IMR-90 (cell line): ENCODE data around the gene SERP2. TPM values are rescaled to one million over a fixed set of nuclear protein-coding genes. Genes with fewer than 3 reads are reported as not detected.

Experiments used
- ATAC-seq: fragments of 200-7000 bp; cut with Tn5 transposase; 2 replicates; pipeline ENCODE4 v1.9.1; 2020; ENCODE audit warnings: low read depth, mild to moderate bottlenecking, moderate library complexity
- BruUV-seq: library from RNA; stranded (reverse); fragments of 400-500 nt; replicated peaks from 2 replicates; lab custom pipeline; 2021; lab: Mats Ljungman, UMichigan
- CTCF ChIA-PET: fragments of 300-600 bp; formaldehyde crosslinking; extraction: SDS; loops from one replicate; lab custom pipeline; 2021; ENCODE audit warnings: antibody characterized with exemption; lab: Yijun Ruan, JAX
- POLR2A ChIA-PET: fragments of 300-600 bp; sonication (Branson Sonifier 250); formaldehyde crosslinking; loops from one replicate; lab custom pipeline; 2022; ENCODE audit warnings: antibody characterized with exemption; ENCODE audit not compliant: unreplicated experiment; lab: Charles Lee
- DNase-seq: peaks from one replicate; pipeline ENCODE4 v3.0.0; 2013
- H2AFZ ChIP-seq: replicated peaks from 2 replicates; pipeline ENCODE3; 2013; ENCODE audit warnings: low read length, mild to moderate bottlenecking; ENCODE audit not compliant: poor library complexity
- H2AK5ac ChIP-seq: 2 replicates; pipeline ENCODE4 v1.6.1; 2013; ENCODE audit warnings: low read depth, low read length, inconsistent platforms
- H2AK9ac ChIP-seq: replicated peaks from 2 replicates; pipeline ENCODE3; 2013; ENCODE audit warnings: mild to moderate bottlenecking, low read depth, low read length, moderate library complexity; ENCODE audit not compliant: poor library complexity
- H2BK120ac ChIP-seq: 2 replicates; pipeline ENCODE4 v1.6.1; 2013; ENCODE audit warnings: low read depth, low read length, inconsistent platforms
- H2BK15ac ChIP-seq: 3 replicates; pipeline ENCODE4 v1.6.1; 2013; ENCODE audit warnings: low read depth, low read length, inconsistent platforms
- H2BK20ac ChIP-seq: 2 replicates; pipeline ENCODE4 v1.6.1; 2013; ENCODE audit warnings: low read depth, mild to moderate bottlenecking, inconsistent platforms, low read length, moderate library complexity
- H2BK5ac ChIP-seq: 2 replicates; pipeline ENCODE4 v1.6.1; 2013; ENCODE audit warnings: mild to moderate bottlenecking, low read depth, low read length, inconsistent platforms; ENCODE audit not compliant: poor library complexity, severe bottlenecking
- H3K14ac ChIP-seq: replicated peaks from 2 replicates; pipeline ENCODE4 v1.6.1; 2013; ENCODE audit warnings: low read depth, low read length, inconsistent platforms
- H3K18ac ChIP-seq: 2 replicates; pipeline ENCODE4 v1.6.1; 2013; ENCODE audit warnings: low read depth, low read length, control low read depth
- H3K23ac ChIP-seq: 2 replicates; pipeline ENCODE4 v1.6.1; 2013; ENCODE audit warnings: low read depth, low read length, inconsistent platforms
- H3K27ac ChIP-seq: 2 replicates; pipeline ENCODE4 v1.5.1; 2013; ENCODE audit warnings: mild to moderate bottlenecking, control low read depth, low read length; ENCODE audit not compliant: insufficient read depth
- H3K27me3 ChIP-seq: 2 replicates; pipeline ENCODE4 v1.6.1; 2013; ENCODE audit warnings: low read length; ENCODE audit not compliant: control insufficient read depth, insufficient read depth
- H3K36me3 ChIP-seq: 2 replicates; pipeline ENCODE4 v1.6.1; 2013; ENCODE audit warnings: low read length, mixed read lengths; ENCODE audit not compliant: control insufficient read depth, insufficient read depth
- H3K4ac ChIP-seq: 2 replicates; pipeline ENCODE4 v1.6.1; 2013; ENCODE audit warnings: low read depth, low read length, inconsistent platforms
- H3K4me1 ChIP-seq: 2 replicates; pipeline ENCODE4 v1.6.1; 2013; ENCODE audit warnings: low read length, mixed read lengths; ENCODE audit not compliant: control insufficient read depth, insufficient read depth
- H3K4me2 ChIP-seq: 2 replicates; pipeline ENCODE4 v1.6.1; 2013; ENCODE audit warnings: low read depth, mild to moderate bottlenecking, control low read depth, low read length, moderate library complexity
- H3K4me3 ChIP-seq: 2 replicates; pipeline ENCODE4 v1.5.1; 2013; ENCODE audit warnings: low read depth, mild to moderate bottlenecking, control low read depth, low read length, moderate library complexity; ENCODE audit not compliant: insufficient read depth
- H3K56ac ChIP-seq: 2 replicates; pipeline ENCODE4 v1.6.1; 2013; ENCODE audit warnings: low read length, inconsistent platforms; ENCODE audit not compliant: insufficient read depth; ENCODE audit errors: extremely low read depth
- H3K79me1 ChIP-seq, 2 experiments: 2 replicates each; pipeline ENCODE4 v1.6.1; 2013; ENCODE audit warnings: low read length in 2 of 2, inconsistent platforms in 1 of 2, low read depth in 1 of 2
- H3K9ac ChIP-seq: 2 replicates; pipeline ENCODE4 v1.6.1; 2013; ENCODE audit warnings: low read depth, low read length, control low read depth
- H3K9me1 ChIP-seq: 2 replicates; pipeline ENCODE4 v1.6.1; 2013; ENCODE audit warnings: low read length, inconsistent platforms; ENCODE audit not compliant: insufficient read depth
- H3K9me3 ChIP-seq: 2 replicates; pipeline ENCODE4 v1.6.1; 2013; ENCODE audit warnings: low read length; ENCODE audit not compliant: control insufficient read depth, insufficient read depth
- H4K20me1 ChIP-seq: 2 replicates; pipeline ENCODE4 v1.6.1; 2013; ENCODE audit warnings: low read length, inconsistent platforms; ENCODE audit not compliant: insufficient read depth
- H4K5ac ChIP-seq: 2 replicates; pipeline ENCODE4 v1.6.1; 2013; ENCODE audit warnings: mild to moderate bottlenecking, low read depth, low read length, control low read depth
- H4K8ac ChIP-seq, 2 experiments: 2 replicates each; pipeline ENCODE4 v1.6.1; 2013; ENCODE audit warnings: low read depth in 2 of 2, low read length in 2 of 2, control low read depth in 1 of 2, inconsistent platforms in 1 of 2
- H4K91ac ChIP-seq: 2 replicates; pipeline ENCODE4 v1.6.1; 2013; ENCODE audit warnings: low read depth, low read length, inconsistent platforms; ENCODE audit not compliant: insufficient read depth
- MAZ ChIP-seq: IDR thresholded peaks from 2 replicates; pipeline ENCODE4 v1.6.1; 2012; ENCODE audit warnings: low read depth, mild to moderate bottlenecking, low read length, improper control_type of control experiment, moderate library complexity, borderline replicate concordance
- NFE2L2 ChIP-seq: fragments of 150-350 bp; IDR thresholded peaks from 2 replicates; pipeline ENCODE4 v1.6.1; 2016; ENCODE audit warnings: low read depth, mild to moderate bottlenecking, low read length
- WGBS, 2 experiments: methylation state at CpG; one replicate each; pipeline versions ENCODE4 v1.1.5 to v1.1.7; 2013; ENCODE audit warnings: missing lambda C conversion rate in 2 of 2; ENCODE audit not compliant: insufficient read length in 1 of 2; ENCODE audit errors: extremely low coverage in 2 of 2; 5-methylcytosine and 5-hydroxymethylcytosine counted together
- dilution Hi-C: fragments of 300-500 bp; cut with HindIII; formaldehyde crosslinking; loops from one replicate; pipeline ENCODE4 v1.14.3; 2018; ENCODE audit warnings: low sequenced_read_pairs; ENCODE audit not compliant: unreplicated experiment
- in situ Hi-C: fragments of 300-500 bp; cut with MboI; formaldehyde crosslinking; loops from 3 replicates; pipeline ENCODE4 v1.14.3; 2019; ENCODE audit warnings: low sequenced_read_pairs, inconsistent platforms, mixed read lengths
- intact Hi-C: fragments of 100-400 bp; cut with micrococcal nuclease; formaldehyde crosslinking; loops from 2 replicates; pipeline ENCODE4 v1.10.0; 2022
- polyA plus RNA-seq, 3 experiments: library from polyadenylated mRNA; depleted of rRNA; stranded (reverse); fragments of >200 nt; gene quantifications; 2 replicates each; pipeline ENCODE4 v1.2.3, GENCODE V29; 2012; ENCODE audit warnings: low replicate concordance in 1 of 3
- total RNA-seq: library from RNA; depleted of rRNA; stranded (reverse); fragments of >200 nt; gene quantifications from 2 replicates; pipeline ENCODE4 v1.2.3, GENCODE V29; 2012

SERP2 gene
- total and polyA plus RNA-seq, 2 of the 4 experiments (the other 2 are of a cell fraction): 0.54 to 1.4 TPM

- H3K27ac ChIP-seq: no peak overlapping the region
- POLR2A ChIA-PET: no interaction called here
- H3K36me3 ChIP-seq: no peaks in the 10 kb centered on the region
- no peak overlapping the region for H2BK5ac ChIP-seq
- intact Hi-C loops: no loop called here
- H4K8ac ChIP-seq: no peak overlapping the region
- BruUV-seq: no TSS peak
- no peak overlapping the region for H2AK9ac ChIP-seq
- peaks cover 4% of the 10 kb centered on the region for H3K9me3 ChIP-seq
- DNase-seq (no peak), ATAC-seq (no peak)
- in situ Hi-C loops: no loop called here
- peaks cover 5% of the 10 kb centered on the region; the same call in 1 of the 2 replicates for H3K4me1 ChIP-seq
- TF ChIP-seq NFE2L2 (no peak), MAZ (no peak)
- H2BK120ac ChIP-seq: no peak overlapping the region
- H3K9me1 ChIP-seq: no peaks in the 10 kb centered on the region
- no peak overlapping the region for H4K5ac ChIP-seq
- H3K23ac ChIP-seq: no peak overlapping the region
- H2BK15ac ChIP-seq: no peak overlapping the region
- CTCF ChIA-PET: no interaction called here
- H4K91ac ChIP-seq: no peak overlapping the region
- no peaks in the 10 kb centered on the region for H4K20me1 ChIP-seq
- 0 out of 2 replicates have a peak, but pooled peaks cover under 1% of the 10 kb centered on the region for H3K27me3 ChIP-seq
- no peak overlapping the region for H2BK20ac ChIP-seq
- H3K4ac ChIP-seq: no peak overlapping the region
- H3K4me3 ChIP-seq: no peak overlapping the region
- no peak overlapping the region for H3K4me2 ChIP-seq
- H3K18ac ChIP-seq: no peak overlapping the region
- no peaks in the 10 kb centered on the region for H3K79me1 ChIP-seq
- H3K14ac ChIP-seq: no peak overlapping the region
- dilution Hi-C loops: no loop called here
- H3K56ac ChIP-seq: no peak overlapping the region
- WGBS, 2 experiments: 67% methylated on average over 2 of the region's 5 CpGs; no CpG with 5 or more reads in 1 of the 2 experiments
- H2AFZ ChIP-seq: no peak overlapping the region
- no peak overlapping the region for H2AK5ac ChIP-seq
- H3K9ac ChIP-seq: no peak overlapping the region
These were observed 39.5 kb upstream of the SERP2 start for GRCh38 chr13:44333950-44334655.
